Prostate gland (tissue), 2 donors: ENCODE data around the gene LZIC. TPM values are rescaled to one million over a fixed set of nuclear protein-coding genes. Genes with fewer than 3 reads are reported as not detected.

ENCODE experiments used
- DNase-seq: peaks from one replicate; pipeline ENCODE4 v3.0.0-alpha.2; 2019; ENCODE audit warnings: low spot score
- H3K27ac ChIP-seq, 2 donors: fragments of 200-600 bp; sonication (generic); 2 replicates each; pipeline ENCODE4 v1.5.1; 2017 to 2019
- H3K27me3 ChIP-seq: fragments of 200-600 bp; sonication (generic); replicated peaks from 2 replicates; pipeline ENCODE4 v1.5.1; 2019; ENCODE audit not compliant: insufficient read depth
- H3K36me3 ChIP-seq, 2 donors: fragments of 200-600 bp; sonication (generic); 1 replicate in 1 of 2; 2 replicates in 1 of 2; pipeline versions ENCODE4 v1.5.1 to v1.8.1; 2017 to 2019
- H3K4me1 ChIP-seq: fragments of 200-600 bp; sonication (generic); replicated peaks from 2 replicates; pipeline ENCODE4 v1.5.1; 2019
- H3K4me3 ChIP-seq, 2 donors: fragments of 200-600 bp; sonication (generic); 2 replicates each; pipeline ENCODE4 v1.5.1; 2017 to 2019
- H3K9me3 ChIP-seq: fragments of 200-600 bp; sonication (generic); 2 replicates; pipeline ENCODE4 v1.5.1; 2017
- CTCF ChIP-seq, 4 experiments: fragments of 200-600 bp in 2 of 4; fragments of 450-650 bp in 2 of 4; sonication (generic) in 2 of 4; IDR thresholded peaks; 1 replicate in 3 of 4; 2 replicates in 1 of 4; pipeline ENCODE4 v1.5.1; 2016 to 2019; ENCODE audit warnings: antibody characterized with exemption in 4 of 4, mild to moderate bottlenecking in 2 of 4, moderate library complexity in 2 of 4
- POLR2A ChIP-seq: fragments of 450-650 bp; IDR thresholded peaks from one replicate; pipeline ENCODE4 v1.6.1; 2016; ENCODE audit warnings: antibody characterized with exemption, mild to moderate bottlenecking
- POLR2AphosphoS5 ChIP-seq: sonication (generic); formaldehyde crosslinking; IDR thresholded peaks from one replicate; pipeline ENCODE4 v1.6.1; 2017; ENCODE audit warnings: antibody characterized with exemption
- WGBS: methylation state at CpG from one replicate; pipeline ENCODE4 v1.1.5; 2018; 5-methylcytosine and 5-hydroxymethylcytosine counted together
- intact Hi-C: fragments of 100-400 bp; cut with DNase I; formaldehyde crosslinking; loops from one replicate; pipeline ENCODE4 v1.14.2; 2022
- total RNA-seq, 2 donors: library from RNA; depleted of rRNA; stranded (reverse); fragments of >200 nt; gene quantifications; one replicate each; pipeline ENCODE4 v1.1.0, GENCODE V29; 2016

The LZIC gene
- 10 to 100 TPM; 21.5 to 42.2 TPM for total RNA-seq

GRCh38 chr1:9942939-9943788 is at the start of gene LZIC, which contains the start of gene NMNAT1:
LZIC (minus strand) TSS chr1:9943391; CDS start chr1:9936619, 6,772 bp downstream.
NMNAT1 (plus strand) TSS chr1:9943475; CDS start chr1:9972074, 28,599 bp downstream.
- H3K4me3 ChIP-seq = peak within 1 kb of the TSS; percentile 63 to 77
- peak; percentile 89 for DNase-seq
- H3K9me3 ChIP-seq = no peaks in the 10 kb centered on the region
- no peaks in the 10 kb centered on the region for H3K4me1 ChIP-seq
- no peaks in the 10 kb centered on the region for H3K27me3 ChIP-seq
- H3K27ac ChIP-seq = peak within 1 kb of the TSS; percentile 79 to 86
- H3K36me3 ChIP-seq = no peaks in the 10 kb centered on the region
- intact Hi-C loops = loop anchor here (5.0 kb wide), 3 partner anchors 66 to 214 kb away; partner anchors contain the start of gene UBE4B
- TF ChIP-seq POLR2A (peak; percentile 79), POLR2AphosphoS5 (peak; percentile 95), CTCF (IDR thresholded peaks at IDR 0.05) (peak in 2 of 4 experiments; percentile 23 to 40)
- 0% methylated on average over 51 of the region's 53 CpGs for WGBS

GRCh38 chr1:9992910-9993309 is 49.7 kb upstream of the LZIC start:
- Histone ChIP-seq H3K27ac (no peak overlapping the region), H3K9me3 (no peaks in the 10 kb centered on the region), H3K36me3 (no peaks in the 10 kb centered on the region), H3K4me3 (no peak overlapping the region), H3K27me3 (no peaks in the 10 kb centered on the region), H3K4me1 (no peaks in the 10 kb centered on the region)
- DNase-seq = no peak
- TF ChIP-seq CTCF (IDR thresholded peaks at IDR 0.05) = no peak
- no peak for TF ChIP-seq POLR2A
- TF ChIP-seq POLR2AphosphoS5 = no peak
- intact Hi-C loops = no loop called here
- WGBS = 90% methylated on average over 5 of the region's 5 CpGs

- no peak for DNase-seq
- Histone ChIP-seq H3K36me3 (no peaks in the 10 kb centered on the region), H3K4me1 (no peaks in the 10 kb centered on the region), H3K9me3 (no peaks in the 10 kb centered on the region), H3K4me3 (no peak overlapping the region), H3K27me3 (no peaks in the 10 kb centered on the region), H3K27ac (no peak overlapping the region)
- TF ChIP-seq CTCF (IDR thresholded peaks at IDR 0.05) (no peak), POLR2A (no peak), POLR2AphosphoS5 (no peak)
- intact Hi-C loops = no loop called here
- 53% methylated on average over 2 of the region's 2 CpGs for WGBS
Measured at GRCh38 chr1:9990944-9991343, 47.8 kb upstream of the LZIC start.

- Histone ChIP-seq H3K4me1 (no peaks in the 10 kb centered on the region), H3K27ac (no peak overlapping the region), H3K36me3 (no peaks in the 10 kb centered on the region), H3K4me3 (no peak overlapping the region), H3K9me3 (no peaks in the 10 kb centered on the region), H3K27me3 (no peaks in the 10 kb centered on the region)
- no peak for DNase-seq
- intact Hi-C loops = no loop called here
- WGBS = 93% methylated on average over 5 of the region's 5 CpGs
- TF ChIP-seq POLR2A = no peak
- TF ChIP-seq POLR2AphosphoS5 = no peak
- no peak for TF ChIP-seq CTCF (IDR thresholded peaks at IDR 0.05)
Measured at GRCh38 chr1:9989773-9990172, 46.6 kb upstream of the LZIC start.
